Suprapubic skin (tissue), 3 donors: Measurements from ENCODE around the gene TBC1D20.

ENCODE experiments used
- POLR2A ChIP-seq, 2 donors: fragments of 450-650 bp; IDR thresholded peaks; one replicate each; pipeline ENCODE4 v1.6.1; 2017; ENCODE audit warnings: antibody characterized with exemption in 2 of 2, mild to moderate bottlenecking in 2 of 2, moderate library complexity in 2 of 2
- TF ChIP-seq, protein P1 (sequence below), 2 donors: fragments of 200-600 bp in 1 of 2; fragments of 450-650 bp in 1 of 2; sonication (generic) in 1 of 2; IDR thresholded peaks; one replicate each; pipeline ENCODE4 v1.5.1; 2016 to 2019; ENCODE audit warnings: antibody characterized with exemption in 2 of 2, mild to moderate bottlenecking in 1 of 2, moderate library complexity in 1 of 2

DNA sequence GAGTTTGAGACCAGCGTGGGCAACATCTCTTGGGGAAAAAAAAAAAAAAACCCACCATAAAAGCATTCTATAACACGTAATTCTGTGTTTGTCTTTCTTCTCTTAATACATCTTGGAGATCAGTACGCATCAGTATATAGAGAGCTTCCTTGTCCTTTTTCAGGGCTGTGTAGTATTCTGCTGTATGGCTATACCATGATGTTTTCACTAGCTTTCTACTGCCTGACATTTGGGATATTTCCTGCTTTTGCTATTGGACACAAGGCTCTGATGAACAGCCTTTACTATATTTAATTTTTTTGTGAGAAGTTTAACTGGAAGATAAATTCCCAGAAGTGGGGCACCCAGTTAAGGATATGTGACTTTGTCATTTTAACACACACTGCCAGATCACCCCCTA lies 74.8 kb downstream of the TBC1D20 start:
- TF ChIP-seq, protein P1, sequence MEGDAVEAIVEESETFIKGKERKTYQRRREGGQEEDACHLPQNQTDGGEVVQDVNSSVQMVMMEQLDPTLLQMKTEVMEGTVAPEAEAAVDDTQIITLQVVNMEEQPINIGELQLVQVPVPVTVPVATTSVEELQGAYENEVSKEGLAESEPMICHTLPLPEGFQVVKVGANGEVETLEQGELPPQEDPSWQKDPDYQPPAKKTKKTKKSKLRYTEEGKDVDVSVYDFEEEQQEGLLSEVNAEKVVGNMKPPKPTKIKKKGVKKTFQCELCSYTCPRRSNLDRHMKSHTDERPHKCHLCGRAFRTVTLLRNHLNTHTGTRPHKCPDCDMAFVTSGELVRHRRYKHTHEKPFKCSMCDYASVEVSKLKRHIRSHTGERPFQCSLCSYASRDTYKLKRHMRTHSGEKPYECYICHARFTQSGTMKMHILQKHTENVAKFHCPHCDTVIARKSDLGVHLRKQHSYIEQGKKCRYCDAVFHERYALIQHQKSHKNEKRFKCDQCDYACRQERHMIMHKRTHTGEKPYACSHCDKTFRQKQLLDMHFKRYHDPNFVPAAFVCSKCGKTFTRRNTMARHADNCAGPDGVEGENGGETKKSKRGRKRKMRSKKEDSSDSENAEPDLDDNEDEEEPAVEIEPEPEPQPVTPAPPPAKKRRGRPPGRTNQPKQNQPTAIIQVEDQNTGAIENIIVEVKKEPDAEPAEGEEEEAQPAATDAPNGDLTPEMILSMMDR (IDR thresholded peaks at IDR 0.05): no peak
- no peak for TF ChIP-seq POLR2A (IDR thresholded peaks at IDR 0.05)
